HG02938 (cell line): ENCODE results near the gene HTR4.
"Not testable (repeated sequence)": the region's sequence is repeated elsewhere in the genome, so short reads cannot be mapped to it uniquely, and the experiment has no call there.

Source experiments
- ATAC-seq: cut with Tn5 transposase; IDR thresholded peaks from one replicate; pipeline ENCODE4 v1.9.1; 2021; ENCODE audit warnings: mild to moderate bottlenecking, moderate library complexity; ENCODE audit not compliant: unreplicated experiment

The HTR4 gene, protein sequence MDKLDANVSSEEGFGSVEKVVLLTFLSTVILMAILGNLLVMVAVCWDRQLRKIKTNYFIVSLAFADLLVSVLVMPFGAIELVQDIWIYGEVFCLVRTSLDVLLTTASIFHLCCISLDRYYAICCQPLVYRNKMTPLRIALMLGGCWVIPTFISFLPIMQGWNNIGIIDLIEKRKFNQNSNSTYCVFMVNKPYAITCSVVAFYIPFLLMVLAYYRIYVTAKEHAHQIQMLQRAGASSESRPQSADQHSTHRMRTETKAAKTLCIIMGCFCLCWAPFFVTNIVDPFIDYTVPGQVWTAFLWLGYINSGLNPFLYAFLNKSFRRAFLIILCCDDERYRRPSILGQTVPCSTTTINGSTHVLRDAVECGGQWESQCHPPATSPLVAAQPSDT

DNA sequence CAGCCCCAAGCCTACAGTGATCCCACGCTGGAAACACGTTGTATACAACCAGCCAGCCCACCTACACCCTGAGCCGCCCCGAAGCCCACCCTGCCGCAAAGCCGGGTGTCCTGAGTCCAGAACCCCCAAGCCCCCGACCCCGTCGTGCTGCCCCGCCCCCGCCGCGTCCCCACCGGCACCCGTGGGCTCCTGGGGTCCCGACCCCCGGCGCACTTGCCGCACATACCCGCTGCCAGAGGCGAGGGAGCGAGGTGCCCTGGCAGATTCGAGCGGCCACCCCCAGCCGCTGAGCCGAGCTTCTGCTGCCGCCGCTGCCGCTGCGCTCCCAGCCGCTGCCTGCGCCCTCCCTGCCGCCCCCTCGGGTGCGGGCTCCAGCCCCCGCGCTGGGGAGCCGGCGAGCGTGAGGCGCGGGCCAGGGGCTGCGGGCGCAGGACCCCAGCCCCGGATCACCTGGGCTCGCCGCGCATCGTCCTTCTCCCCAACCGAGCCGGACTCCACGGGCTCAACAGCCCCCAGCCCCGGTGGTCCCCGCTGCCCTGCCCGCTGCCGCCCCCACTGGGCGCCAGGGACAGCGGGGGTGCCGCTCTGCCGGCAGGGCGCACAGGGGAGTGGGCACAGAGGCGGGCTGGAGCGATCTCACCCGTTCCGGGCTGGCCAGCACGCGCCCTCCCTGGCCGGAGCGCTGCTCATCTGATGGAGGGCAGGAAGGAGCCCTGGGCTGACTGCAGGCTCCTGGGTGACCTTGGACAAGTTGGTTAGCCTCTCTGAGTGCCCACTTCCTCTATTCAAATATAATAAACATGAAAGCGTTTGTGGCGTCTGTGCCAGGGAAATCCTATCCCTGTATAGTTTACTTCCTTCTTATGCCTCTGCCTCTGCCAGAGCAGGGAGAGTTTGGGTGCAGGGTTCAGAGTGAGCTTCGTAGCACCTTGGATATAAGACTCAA is at the start of gene HTR4:
Gene HTR4, minus strand, starts transcription at position 692 of the 946 bp plus-strand sequence. CDS start 17,513 bp downstream, outside the sequence.
- no peak for ATAC-seq

DNA sequence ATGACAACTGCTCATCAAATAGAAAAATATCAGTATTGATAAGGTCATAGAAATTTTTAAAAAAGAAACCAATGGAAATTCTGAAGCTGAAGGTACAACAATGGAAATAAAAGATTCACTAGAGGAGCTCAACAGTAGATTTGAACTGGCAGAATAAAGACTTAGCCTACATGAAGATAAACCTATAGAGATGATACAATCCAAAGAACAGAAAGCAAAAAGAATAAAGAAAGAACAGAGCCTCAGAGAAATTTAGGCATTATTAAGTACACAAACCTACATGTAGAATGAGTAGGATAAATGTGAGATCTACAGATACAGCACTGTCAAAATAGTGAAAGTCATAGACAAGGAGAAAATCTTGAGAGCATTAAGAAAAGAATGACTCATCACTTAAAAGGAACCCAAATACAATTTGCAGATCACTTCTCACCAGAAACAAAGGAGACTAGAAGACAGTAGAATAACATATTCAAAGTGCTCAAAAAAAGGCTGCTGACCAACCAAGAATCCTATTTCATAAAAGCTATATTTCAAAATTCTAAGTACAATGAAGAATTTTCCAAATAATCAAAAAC is 47.8 kb upstream of the HTR4 start:
- ATAC-seq = no peak

DNA sequence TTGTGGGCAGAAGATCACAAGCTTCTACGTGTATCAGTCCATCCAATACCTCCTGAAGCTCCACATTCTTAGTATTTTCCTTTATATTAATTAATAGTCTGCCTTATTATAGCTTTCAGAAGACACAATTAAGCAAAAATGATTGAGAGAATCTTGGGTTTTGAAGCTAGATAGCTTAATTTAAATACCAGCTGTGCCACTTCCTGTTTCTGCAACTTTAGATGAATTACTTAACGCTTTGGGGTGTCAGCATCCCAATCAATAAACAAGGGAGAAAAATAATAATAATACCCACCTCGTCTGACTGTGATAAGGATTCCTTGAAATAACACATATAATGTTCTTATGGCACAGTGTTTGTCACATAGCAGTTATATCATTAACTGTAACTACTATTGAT is 44.7 kb upstream of the HTR4 start:
- no peak for ATAC-seq

GRCh38 chr5:148697809-148698196 is 43.5 kb upstream of the HTR4 start:
- ATAC-seq = no peak

DNA sequence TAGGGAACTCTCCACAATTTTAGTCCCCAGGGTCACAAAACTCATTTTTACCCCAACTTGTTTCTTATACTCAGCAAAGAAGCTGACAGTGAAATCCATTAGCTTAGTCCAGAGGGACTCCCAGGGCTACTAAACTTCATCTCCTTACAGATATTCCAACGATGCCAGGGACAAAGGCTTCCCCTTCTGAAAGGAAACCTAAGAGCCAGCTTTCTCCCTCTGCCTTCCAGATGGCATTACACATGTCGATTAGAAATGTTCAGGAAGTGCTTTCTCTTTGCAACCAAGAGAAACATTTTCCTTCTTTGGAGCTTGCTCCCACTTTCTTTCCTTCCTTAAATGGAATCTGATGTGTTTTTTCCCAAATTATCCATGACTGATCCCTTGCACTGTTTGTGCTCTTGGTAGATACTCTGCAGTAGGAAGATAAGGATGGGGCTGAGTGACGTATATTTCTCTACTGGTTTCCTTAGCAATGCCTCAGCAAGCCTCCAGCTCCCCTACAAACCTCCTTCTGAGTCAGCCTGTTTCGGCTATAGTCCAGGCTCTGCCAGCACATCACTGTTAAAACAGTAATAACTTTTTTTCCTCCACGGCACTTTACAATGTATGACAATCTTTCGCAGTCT is 43.0 kb upstream of the HTR4 start:
- ATAC-seq = no peak

GRCh38 chr5:148696187-148697036 is 42.1 kb upstream of the HTR4 start:
- ATAC-seq = no peak

- ATAC-seq = no peak
These were observed 36.6 kb upstream of the HTR4 start for GRCh38 chr5:148690945-148691344.

DNA sequence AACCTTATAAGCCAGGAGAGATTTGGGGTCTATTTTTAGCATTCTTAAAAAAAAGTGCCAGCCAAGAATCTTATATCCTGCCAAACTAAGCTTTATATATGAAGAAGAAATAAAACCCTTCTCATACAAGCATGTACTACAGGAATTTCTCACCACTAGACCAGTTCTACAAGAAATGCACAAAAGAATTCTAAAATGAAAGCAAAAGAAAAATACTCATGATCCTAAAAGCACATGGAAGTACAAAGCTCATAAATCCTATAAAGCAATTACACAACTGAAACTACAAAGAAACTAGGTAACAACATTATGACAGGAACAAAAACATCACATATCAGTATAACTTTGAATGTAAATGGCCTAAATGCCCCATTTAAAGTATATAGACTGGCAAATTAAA is 34.5 kb upstream of the HTR4 start:
- no peak for ATAC-seq

DNA sequence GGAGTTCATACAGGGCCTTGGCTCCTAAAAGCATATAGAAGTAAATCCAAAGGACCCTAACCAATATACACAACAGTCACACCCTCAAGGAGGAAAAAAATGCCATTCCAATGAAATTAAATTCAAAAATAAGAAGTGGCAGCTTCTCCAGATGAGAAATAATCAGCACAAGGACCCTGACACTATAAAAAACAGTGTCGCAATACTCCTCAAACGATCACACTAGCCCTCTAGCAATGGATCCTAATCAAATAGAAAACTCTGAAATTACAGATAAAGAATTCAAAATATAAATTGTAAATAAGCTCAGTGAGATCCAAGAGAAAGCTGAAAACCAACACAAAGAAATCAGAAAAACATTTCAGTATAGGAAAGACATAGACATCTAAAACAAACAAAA is 33.5 kb upstream of the HTR4 start:
- ATAC-seq = no peak

GRCh38 chr5:148687427-148687826 is 33.1 kb upstream of the HTR4 start:
- peak; percentile 98 for ATAC-seq

- ATAC-seq = no peak
These were observed 32.3 kb upstream of the HTR4 start for GRCh38 chr5:148686660-148687059.

DNA sequence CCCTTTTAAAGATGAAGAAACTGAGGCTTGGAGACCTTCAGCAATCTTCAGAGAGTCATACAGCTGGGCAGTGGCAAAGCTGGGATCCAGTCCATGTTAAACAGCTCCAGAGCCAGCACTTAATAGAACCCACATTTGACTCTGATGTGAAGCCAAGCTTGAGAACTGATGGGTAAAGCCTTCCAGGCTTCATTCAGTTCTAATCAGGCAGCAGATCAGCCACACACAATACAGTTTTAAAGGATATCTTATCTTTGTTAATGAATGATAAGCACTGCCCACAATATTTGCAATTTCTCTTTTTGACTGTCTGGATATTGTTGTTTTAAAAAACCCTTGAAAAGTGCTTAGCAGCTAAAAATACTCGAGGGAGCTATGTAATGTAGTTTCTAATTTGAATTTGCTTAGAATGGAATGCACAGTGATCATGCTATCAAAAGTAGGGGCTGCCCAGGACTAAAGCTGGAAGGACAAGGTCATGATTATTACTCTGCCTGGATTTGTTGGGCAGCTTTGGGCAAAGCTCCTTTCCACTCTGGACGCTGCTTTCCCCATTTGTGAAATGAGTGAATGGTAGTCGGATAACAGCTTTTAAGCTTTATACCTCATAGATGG is 31.3 kb upstream of the HTR4 start:
- peak; percentile 43 for ATAC-seq

- ATAC-seq = no peak
These were observed 30.2 kb upstream of the HTR4 start for GRCh38 chr5:148684528-148684927.

- no peak for ATAC-seq
These were observed 29.3 kb upstream of the HTR4 start for GRCh38 chr5:148683651-148684050.

GRCh38 chr5:148682058-148683026 is 28.0 kb upstream of the HTR4 start:
- no peak for ATAC-seq

DNA sequence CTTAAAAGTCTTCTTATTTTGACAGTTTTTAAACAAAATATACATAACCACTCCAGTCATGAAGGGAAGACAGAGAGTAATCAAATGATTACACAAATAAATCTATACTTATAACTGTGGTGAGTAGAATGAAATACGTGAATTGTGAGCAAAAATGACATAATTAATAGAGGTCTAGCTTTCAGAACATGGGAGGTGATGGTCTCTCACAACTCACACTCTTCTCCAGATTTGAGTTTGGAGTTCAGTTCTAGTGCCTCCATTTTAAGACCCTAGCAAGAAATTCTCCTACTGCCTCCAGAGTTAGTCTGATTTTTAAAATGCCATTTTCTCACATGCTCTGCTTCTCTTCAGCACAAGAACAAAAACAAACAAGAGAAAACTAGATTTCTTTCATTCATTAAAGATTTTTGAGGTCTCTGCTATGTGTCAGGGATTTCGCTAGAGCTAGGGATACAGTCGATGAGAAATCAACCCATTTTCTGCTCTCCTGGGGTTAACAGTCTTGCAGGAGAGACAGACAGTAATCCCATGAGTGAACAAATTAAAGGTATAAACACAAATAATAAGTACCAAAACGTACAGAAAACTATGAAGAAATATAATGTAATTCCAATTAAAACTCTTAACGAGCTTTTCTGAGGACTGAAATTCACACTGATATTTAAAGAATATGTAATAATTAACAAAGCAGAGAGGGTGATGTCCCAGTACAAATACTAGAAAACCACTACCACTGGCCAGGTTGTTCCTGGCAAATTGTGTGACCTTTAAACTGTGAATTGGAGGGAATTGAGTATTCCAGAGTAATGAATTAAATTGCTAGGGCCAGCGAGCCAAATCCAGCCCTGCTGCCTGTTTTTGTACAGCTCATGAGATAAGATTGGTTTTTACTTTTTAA is 27.1 kb upstream of the HTR4 start:
- ATAC-seq = no peak

- not testable (repeated sequence) for ATAC-seq
These were observed 19.4 kb upstream of the HTR4 start for GRCh38 chr5:148673704-148674103.

GRCh38 chr5:148666353-148666752 is 12.0 kb upstream of the HTR4 start:
- ATAC-seq = no peak
